WTC11 (cell line): ENCODE measurements around the gene UBP1. TPM values are rescaled to one million over a fixed set of nuclear protein-coding genes. Genes with fewer than 3 reads are reported as not detected.

Experiments
- ATAC-seq: fragments of 200-7000 bp; cut with Tn5 transposase; 2 replicates; pipeline ENCODE4 v1.10.0; 2021; ENCODE audit warnings: mild to moderate bottlenecking, moderate library complexity
- CTCF ChIA-PET: fragments of 300-600 bp; sonication (Branson Sonifier 250); formaldehyde crosslinking; loops from one replicate; lab custom pipeline; 2021; ENCODE audit warnings: antibody characterized with exemption; lab: Charles Lee
- POLR2A ChIA-PET: fragments of 350-600 bp; sonication (Branson Sonifier 250); formaldehyde crosslinking; loops from one replicate; lab custom pipeline; 2021; ENCODE audit warnings: antibody characterized with exemption; lab: Charles Lee
- DNase-seq: peaks from one replicate; pipeline ENCODE4 v3.0.0; 2021; ENCODE audit warnings: low spot score
- H3K27ac Mint-ChIP-seq: 2 replicates; pipeline ENCODE4 v1.8.0; 2021; ENCODE audit warnings: mixed read lengths
- H3K27me3 Mint-ChIP-seq: 2 replicates; pipeline ENCODE4 v1.8.0; 2021; ENCODE audit warnings: low read depth, mild to moderate bottlenecking, moderate library complexity, mixed read lengths
- H3K36me3 Mint-ChIP-seq: 2 replicates; pipeline ENCODE4 v1.8.0; 2021; ENCODE audit warnings: mixed read lengths
- H3K4me1 Mint-ChIP-seq: 2 replicates; pipeline ENCODE4 v1.8.0; 2022; ENCODE audit warnings: mixed read lengths
- H3K4me3 Mint-ChIP-seq: 2 replicates; pipeline ENCODE4 v1.8.0; 2021; ENCODE audit warnings: mild to moderate bottlenecking, moderate library complexity, mixed read lengths
- H3K9me3 Mint-ChIP-seq: 2 replicates; pipeline ENCODE4 v1.8.0; 2021; ENCODE audit warnings: mixed read lengths
- AFF4 ChIP-seq: sonication (generic); formaldehyde crosslinking; IDR thresholded peaks from 2 replicates; pipeline ENCODE4 v1.8.1; 2023; ENCODE audit warnings: mild to moderate bottlenecking, missing genetic modification reagents, borderline replicate concordance
- ELF4 ChIP-seq: sonication (generic); formaldehyde crosslinking; IDR thresholded peaks from 2 replicates; pipeline ENCODE4 v1.8.1; 2022; ENCODE audit warnings: low read depth, mild to moderate bottlenecking, moderate library complexity, missing genetic modification reagents
- FOXJ3 ChIP-seq: sonication (generic); formaldehyde crosslinking; IDR thresholded peaks from 2 replicates; pipeline ENCODE4 v1.9.0; 2021; ENCODE audit warnings: missing genetic modification reagents, mild to moderate bottlenecking, borderline replicate concordance
- GABPB1 ChIP-seq: sonication (generic); formaldehyde crosslinking; IDR thresholded peaks from 2 replicates; pipeline ENCODE4 v1.8.1; 2023; ENCODE audit warnings: mild to moderate bottlenecking, missing genetic modification reagents
- NFATC4 ChIP-seq: fragments of 250-450 bp; sonication (Bioruptor Pico); IDR thresholded peaks from 2 replicates; pipeline ENCODE4 v1.9.0; 2021; ENCODE audit warnings: mild to moderate bottlenecking
- NFYB ChIP-seq: sonication (generic); formaldehyde crosslinking; conservative IDR thresholded peaks from 2 replicates; pipeline ENCODE4 v1.8.0; 2022; ENCODE audit warnings: low read depth, missing genetic modification reagents
- ZBTB43 ChIP-seq: sonication (generic); formaldehyde crosslinking; IDR thresholded peaks from 2 replicates; pipeline ENCODE4 v1.8.1; 2023; ENCODE audit warnings: mild to moderate bottlenecking, missing genetic modification reagents
- ZNF425 ChIP-seq: fragments of 250-450 bp; sonication (Bioruptor Pico); conservative IDR thresholded peaks from 2 replicates; pipeline ENCODE4 v1.9.0; 2021; ENCODE audit warnings: mild to moderate bottlenecking
- total RNA-seq: library from RNA; stranded (reverse); gene quantifications from 3 replicates; pipeline ENCODE4 v1.2.3, GENCODE V29; 2021
- TF ChIP-seq, protein P1 (sequence below): sonication (generic); formaldehyde crosslinking; IDR thresholded peaks from 2 replicates; pipeline ENCODE4 v1.8.0; 2023; ENCODE audit warnings: mild to moderate bottlenecking, missing genetic modification reagents
- TF ChIP-seq, protein P2 (sequence below): sonication (generic); formaldehyde crosslinking; IDR thresholded peaks from 2 replicates; pipeline ENCODE4 v1.8.0; 2023; ENCODE audit warnings: missing genetic modification reagents, mild to moderate bottlenecking, borderline replicate concordance

UBP1 gene
- total RNA-seq, 1 experiment from 2014 or later, result 72.6 TPM

GRCh38 chr3:33401781-33402180 lies 38.4 kb downstream of the UBP1 start (continued):
- TF ChIP-seq FOXJ3 (no peak), ZNF425 (CRISPR knock-in tag) (no peak), AFF4 (CRISPR knock-in tag) (no peak)
- TF ChIP-seq, protein P1, sequence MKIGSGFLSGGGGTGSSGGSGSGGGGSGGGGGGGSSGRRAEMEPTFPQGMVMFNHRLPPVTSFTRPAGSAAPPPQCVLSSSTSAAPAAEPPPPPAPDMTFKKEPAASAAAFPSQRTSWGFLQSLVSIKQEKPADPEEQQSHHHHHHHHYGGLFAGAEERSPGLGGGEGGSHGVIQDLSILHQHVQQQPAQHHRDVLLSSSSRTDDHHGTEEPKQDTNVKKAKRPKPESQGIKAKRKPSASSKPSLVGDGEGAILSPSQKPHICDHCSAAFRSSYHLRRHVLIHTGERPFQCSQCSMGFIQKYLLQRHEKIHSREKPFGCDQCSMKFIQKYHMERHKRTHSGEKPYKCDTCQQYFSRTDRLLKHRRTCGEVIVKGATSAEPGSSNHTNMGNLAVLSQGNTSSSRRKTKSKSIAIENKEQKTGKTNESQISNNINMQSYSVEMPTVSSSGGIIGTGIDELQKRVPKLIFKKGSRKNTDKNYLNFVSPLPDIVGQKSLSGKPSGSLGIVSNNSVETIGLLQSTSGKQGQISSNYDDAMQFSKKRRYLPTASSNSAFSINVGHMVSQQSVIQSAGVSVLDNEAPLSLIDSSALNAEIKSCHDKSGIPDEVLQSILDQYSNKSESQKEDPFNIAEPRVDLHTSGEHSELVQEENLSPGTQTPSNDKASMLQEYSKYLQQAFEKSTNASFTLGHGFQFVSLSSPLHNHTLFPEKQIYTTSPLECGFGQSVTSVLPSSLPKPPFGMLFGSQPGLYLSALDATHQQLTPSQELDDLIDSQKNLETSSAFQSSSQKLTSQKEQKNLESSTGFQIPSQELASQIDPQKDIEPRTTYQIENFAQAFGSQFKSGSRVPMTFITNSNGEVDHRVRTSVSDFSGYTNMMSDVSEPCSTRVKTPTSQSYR, result no peak
- TF ChIP-seq, protein P2, sequence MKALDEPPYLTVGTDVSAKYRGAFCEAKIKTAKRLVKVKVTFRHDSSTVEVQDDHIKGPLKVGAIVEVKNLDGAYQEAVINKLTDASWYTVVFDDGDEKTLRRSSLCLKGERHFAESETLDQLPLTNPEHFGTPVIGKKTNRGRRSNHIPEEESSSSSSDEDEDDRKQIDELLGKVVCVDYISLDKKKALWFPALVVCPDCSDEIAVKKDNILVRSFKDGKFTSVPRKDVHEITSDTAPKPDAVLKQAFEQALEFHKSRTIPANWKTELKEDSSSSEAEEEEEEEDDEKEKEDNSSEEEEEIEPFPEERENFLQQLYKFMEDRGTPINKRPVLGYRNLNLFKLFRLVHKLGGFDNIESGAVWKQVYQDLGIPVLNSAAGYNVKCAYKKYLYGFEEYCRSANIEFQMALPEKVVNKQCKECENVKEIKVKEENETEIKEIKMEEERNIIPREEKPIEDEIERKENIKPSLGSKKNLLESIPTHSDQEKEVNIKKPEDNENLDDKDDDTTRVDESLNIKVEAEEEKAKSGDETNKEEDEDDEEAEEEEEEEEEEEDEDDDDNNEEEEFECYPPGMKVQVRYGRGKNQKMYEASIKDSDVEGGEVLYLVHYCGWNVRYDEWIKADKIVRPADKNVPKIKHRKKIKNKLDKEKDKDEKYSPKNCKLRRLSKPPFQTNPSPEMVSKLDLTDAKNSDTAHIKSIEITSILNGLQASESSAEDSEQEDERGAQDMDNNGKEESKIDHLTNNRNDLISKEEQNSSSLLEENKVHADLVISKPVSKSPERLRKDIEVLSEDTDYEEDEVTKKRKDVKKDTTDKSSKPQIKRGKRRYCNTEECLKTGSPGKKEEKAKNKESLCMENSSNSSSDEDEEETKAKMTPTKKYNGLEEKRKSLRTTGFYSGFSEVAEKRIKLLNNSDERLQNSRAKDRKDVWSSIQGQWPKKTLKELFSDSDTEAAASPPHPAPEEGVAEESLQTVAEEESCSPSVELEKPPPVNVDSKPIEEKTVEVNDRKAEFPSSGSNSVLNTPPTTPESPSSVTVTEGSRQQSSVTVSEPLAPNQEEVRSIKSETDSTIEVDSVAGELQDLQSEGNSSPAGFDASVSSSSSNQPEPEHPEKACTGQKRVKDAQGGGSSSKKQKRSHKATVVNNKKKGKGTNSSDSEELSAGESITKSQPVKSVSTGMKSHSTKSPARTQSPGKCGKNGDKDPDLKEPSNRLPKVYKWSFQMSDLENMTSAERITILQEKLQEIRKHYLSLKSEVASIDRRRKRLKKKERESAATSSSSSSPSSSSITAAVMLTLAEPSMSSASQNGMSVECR (CRISPR knock-in tag), result no peak

DNA sequence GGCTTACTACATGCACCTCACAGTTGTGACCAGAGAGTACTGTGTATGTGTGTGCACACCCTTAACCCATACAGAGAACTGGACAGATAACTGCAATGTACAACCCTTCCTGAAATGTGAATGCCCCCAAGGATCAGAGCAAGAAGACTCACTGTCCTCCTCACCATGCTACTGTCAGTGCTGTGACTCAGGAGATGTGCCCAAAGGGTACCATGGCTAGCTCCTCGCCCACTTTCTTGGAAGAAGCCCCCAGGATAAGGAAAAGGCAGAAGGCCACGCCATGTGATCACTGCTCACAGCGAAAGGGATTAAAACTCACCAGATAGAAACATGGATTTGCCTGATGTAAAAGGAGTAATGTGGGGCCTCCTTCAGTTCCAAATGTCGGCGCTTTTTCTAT lies 41.8 kb downstream of the UBP1 start:
- no peak for ATAC-seq
- H3K4me3 Mint-ChIP-seq, result no peak overlapping the region
- ChIA-PET CTCF (no interaction called here), POLR2A (no interaction called here)
- no peak for DNase-seq
- H3K9me3 Mint-ChIP-seq, result no peaks in the 10 kb centered on the region
- H3K4me1 Mint-ChIP-seq, result no peaks in the 10 kb centered on the region
- peaks cover 78% of the 10 kb centered on the region for H3K36me3 Mint-ChIP-seq
- TF ChIP-seq ZNF425 (CRISPR knock-in tag), result no peak
- TF ChIP-seq NFATC4 (CRISPR knock-in tag), result no peak
- no peak for TF ChIP-seq ZBTB43 (CRISPR knock-in tag)
- TF ChIP-seq GABPB1 (CRISPR knock-in tag), result no peak
- no peak for TF ChIP-seq NFYB (CRISPR knock-in tag)
- no peak for TF ChIP-seq ELF4
- no peak overlapping the region for H3K27ac Mint-ChIP-seq
- no peaks in the 10 kb centered on the region for H3K27me3 Mint-ChIP-seq
